DMS 273 (cell line): ENCODE results near the gene SCAI.
"Not testable (repeated sequence)": the region's sequence is repeated elsewhere in the genome, so short reads cannot be mapped to it uniquely, and the experiment has no call there.

Experiments used
- DNase-seq: peaks from one replicate; lab custom pipeline; 2025; ENCODE audit not compliant: unreplicated experiment; lab: John Stamatoyannopoulos, UW

SCAI gene

GRCh38 chr9:125143377-125144090, at the start of gene SCAI:
Gene SCAI, minus strand, starts transcription at chr9:125143528. Its CDS starts 91 bp downstream, at chr9:125143437.
- peak; percentile 99 for DNase-seq

GRCh38 chr9:125190361-125190801, 47.1 kb upstream of the SCAI start:
- DNase-seq = peak; percentile 55

- DNase-seq = peak; percentile 98
Observed at GRCh38 chr9:125189361-125190289, 46.3 kb upstream of the SCAI start, which contains the start of gene PPP6C. Gene PPP6C, minus strand, starts transcription at chr9:125189803. Its CDS starts 85 bp downstream, at chr9:125189718.

- DNase-seq = peak; percentile 58
Observed at GRCh38 chr9:125189011-125189360, 45.7 kb upstream of the SCAI start.

- DNase-seq = no peak
Observed at GRCh38 chr9:125183561-125183960, 40.2 kb upstream of the SCAI start.

DNA sequence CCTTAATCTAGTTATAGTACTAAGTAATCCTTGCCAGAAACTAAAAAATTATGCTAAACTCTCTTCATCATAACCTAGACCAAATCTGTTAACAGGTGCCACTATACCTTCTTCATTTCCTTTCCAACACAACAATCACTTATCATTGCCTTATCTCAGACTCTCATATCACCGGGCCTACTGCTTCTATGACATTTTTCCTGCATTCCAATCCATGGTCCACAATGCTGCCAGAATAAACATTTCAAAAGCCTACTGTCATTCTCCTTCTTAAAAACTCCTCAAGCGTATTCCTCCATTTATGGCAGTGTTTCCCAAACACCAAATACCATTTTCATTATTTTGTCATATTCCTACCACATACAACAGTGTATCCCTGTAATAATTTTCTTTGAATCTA, 39.7 kb upstream of the SCAI start:
- no peak for DNase-seq

DNA sequence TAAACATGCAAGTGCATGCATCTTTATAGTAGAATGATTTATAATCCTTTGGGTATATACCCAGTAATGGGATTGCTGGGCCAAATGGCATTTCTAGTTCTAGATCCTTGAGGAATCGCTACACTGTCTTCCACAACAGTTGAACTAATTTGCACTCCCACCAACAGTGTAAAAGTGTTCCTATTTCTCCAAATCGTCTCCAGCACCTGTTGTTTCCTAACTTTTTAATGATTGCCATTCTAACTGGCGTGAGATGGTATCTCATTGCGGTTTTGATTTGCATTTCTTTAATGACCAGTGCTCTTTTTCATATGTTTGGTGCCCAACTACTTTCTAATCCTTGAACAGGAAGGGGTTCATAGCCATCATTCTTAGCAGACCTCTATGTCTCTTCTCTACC, 38.4 kb upstream of the SCAI start:
- DNase-seq = not testable (repeated sequence)

DNA sequence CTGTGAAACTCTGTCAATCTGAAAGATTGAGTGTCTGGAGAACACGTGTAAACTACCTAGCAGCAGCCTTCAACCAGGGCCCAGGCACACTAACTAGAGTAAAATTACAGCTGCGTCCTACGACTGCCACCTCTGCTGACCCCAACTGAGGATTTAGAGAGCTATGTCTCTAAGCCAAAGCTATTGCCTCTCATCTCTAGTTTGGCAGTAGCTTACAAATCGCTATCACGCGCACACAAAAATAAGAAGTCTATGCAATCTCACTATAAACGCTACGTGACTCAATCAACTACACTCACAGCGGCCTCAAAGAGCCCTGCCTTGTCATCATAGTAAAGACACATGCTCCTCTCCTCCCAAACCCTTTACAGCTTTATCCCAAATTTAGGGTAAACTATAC, 37.5 kb upstream of the SCAI start:
- no peak for DNase-seq

DNA sequence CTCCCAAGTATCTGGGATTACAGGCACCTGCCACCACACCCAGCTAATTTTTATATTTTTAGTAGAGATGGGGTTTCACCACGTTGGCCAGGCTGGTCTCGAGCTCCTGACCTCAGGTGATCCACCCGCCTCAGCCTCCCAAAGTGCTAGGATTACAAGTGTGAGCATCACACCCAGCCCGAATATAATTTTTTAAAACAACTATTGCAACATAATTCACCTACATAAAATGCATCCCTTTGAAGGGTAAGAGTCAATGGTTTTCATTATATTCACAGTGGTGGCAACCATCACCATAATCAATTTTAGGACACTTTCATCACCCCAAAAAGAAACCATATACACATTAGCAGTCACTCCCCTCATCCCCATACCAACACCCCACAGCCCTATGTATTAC, 36.4 kb upstream of the SCAI start:
- not testable (repeated sequence) for DNase-seq

- no peak for DNase-seq
Observed at GRCh38 chr9:125177888-125178287, 34.6 kb upstream of the SCAI start.

- DNase-seq = peak; percentile 29
Observed at GRCh38 chr9:125176636-125177035, 33.3 kb upstream of the SCAI start.

GRCh38 chr9:125172031-125172755, 28.9 kb upstream of the SCAI start:
- DNase-seq = no peak

- DNase-seq = no peak
Observed at GRCh38 chr9:125169895-125170294, 26.6 kb upstream of the SCAI start.

DNA sequence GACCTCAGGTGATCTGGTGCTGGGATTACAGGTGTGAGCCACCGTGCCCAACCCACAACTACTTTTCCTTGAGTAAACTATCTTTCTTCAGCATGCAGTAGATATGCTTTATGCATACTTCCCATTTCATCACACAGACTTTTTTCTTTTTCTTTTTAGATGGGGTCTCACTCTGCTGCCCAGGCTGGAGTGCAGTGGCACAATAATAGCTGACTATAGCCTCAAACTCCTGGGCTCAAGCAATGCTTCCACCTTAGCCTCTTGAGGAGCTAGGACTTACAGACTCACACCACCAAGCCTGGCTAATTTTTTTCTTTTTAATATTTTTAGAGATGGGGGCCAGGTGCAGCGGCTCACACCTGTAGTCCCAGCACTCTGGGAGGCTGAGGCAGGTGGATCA, 23.4 kb upstream of the SCAI start:
- no peak for DNase-seq

DNA sequence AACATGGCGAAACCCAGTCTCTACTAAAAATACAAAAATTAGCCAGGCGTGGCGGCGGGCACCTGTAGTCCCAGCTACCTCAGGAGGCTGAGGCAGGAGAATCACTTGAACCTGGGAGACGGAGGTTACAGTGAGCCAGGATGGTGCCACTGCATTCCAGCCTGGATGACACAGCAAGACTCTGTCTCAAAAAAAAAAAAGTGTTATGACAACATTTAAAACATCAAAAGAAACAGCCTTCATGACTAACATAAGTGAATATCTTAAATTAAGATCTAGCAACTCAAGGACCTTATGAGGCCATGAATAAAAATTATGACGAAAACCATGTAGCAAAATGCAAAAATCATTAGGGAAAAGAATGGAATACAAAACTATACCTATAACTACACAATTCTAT, 19.6 kb upstream of the SCAI start:
- not testable (repeated sequence) for DNase-seq

DNA sequence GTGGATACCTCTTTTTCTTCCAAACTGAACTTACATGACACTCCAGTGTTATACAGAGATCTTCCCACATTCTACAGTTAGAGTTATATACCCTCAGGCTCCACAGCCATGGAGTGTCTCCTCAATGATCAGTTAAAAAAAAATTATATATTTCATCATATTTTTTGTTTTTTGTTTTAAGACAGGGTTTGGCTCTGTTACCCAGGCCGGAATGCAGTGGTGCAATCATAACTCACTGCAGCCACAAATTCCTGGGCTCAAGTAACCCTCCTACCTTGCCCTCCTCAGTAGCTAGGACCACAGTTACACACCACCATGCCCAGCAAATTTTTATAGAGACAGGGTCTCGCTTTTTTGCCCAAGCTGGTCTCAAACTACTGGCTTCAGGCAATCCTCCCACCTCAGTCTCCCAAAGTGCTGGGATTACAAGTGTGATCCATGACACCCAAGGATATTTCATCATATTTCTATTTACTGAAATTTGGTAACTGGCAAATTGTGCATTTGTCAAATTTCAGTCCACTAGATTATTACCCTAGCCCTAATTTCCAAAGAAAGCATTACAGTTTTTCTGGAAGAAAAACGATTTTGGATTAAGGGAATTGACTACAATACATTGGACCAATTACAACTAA, 18.1 kb upstream of the SCAI start:
- DNase-seq = no peak

- DNase-seq = no peak
Observed at GRCh38 chr9:125160750-125161149, 17.4 kb upstream of the SCAI start.

DNA sequence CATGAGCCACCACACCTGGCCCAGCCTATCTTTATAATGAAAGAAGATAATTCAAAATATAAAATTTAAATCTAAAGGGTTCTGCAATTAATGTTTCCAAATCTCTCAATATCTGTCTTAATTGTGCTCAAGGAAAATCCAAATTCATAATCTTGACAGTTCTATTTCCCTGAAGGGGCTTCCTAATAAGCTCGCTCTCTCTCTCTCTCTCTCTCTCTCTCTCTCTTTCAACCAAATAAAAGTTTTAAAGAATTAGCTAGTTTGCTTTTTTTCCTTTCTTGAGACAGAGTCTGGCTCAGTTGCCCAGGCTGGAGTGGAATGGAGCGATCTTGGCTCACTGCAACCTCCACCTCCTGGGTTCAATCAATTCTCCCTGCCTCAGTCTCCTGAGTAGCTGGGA, 13.2 kb upstream of the SCAI start:
- no peak for DNase-seq

DNA sequence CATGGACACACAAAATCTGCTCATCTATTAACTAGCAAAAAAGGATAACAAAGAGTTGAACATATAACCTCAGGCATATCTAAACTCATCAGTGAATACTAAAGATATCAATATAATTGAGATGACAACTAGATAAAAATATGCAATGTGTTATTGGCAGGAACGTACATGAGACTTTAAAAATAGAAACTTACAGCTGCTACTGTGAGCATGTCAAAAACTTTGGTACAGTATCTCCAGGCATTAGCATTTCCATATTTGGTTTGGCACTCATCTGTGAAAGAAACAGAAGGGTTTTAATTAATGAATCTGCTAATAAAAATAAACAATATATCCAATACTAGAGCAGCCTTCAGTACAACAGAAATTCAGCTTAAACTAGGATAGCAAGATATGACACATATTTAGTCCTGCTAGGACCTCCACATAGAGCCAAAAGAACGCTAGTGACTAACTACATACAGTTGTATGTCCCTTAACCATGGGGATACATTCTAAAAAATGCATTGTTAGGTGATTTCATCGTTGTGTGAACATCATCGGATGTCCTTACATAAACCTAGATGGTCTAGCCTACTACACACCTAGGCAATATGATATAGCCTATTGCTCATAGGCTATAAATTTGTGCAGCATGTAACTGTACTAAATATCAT, 10.5 kb upstream of the SCAI start:
- DNase-seq = no peak

DNA sequence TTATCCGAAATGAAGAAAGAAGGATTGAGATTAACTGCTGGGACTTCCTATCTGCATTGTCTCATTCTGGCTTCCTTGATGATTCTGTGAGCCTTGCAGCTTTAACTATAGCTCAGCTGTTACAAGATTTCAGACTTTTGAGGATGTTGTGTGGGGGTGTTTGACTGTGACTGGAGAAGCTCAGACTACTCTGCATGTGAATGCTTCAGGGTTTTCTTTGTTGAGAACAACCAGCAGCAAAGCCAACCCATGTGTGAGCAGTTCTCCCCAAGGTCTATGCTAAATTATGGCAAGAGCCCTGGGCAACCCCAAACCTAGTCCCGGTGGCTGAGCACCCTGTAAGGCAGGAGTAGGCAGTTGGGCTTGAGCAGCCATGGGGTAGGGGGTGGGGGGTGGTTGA, 8.4 kb upstream of the SCAI start:
- DNase-seq = no peak
